Astrocyte (in vitro differentiated cells and primary cell): ENCODE data around the gene RHOB. TPM values are rescaled to one million over a fixed set of nuclear protein-coding genes. Genes with fewer than 3 reads are reported as not detected.

ENCODE experiments used
- DNase-seq: peaks from one replicate; pipeline ENCODE4 v3.0.0-alpha.2; 2010; ENCODE audit warnings: low read depth
- FAIRE-seq: peaks from 2 replicates; lab custom pipeline; 2011; peaks lifted over from hg19 to GRCh38; lab: Jason Lieb, UNC
- H2AFZ ChIP-seq: 2 replicates; pipeline ENCODE4 v1.6.0; 2012; ENCODE audit warnings: low read depth, low read length, inconsistent platforms
- H3K27ac ChIP-seq: 2 replicates; pipeline ENCODE4 v1.5.1; 2011; ENCODE audit warnings: low read depth, low read length, inconsistent platforms
- H3K27me3 ChIP-seq: 2 replicates; pipeline ENCODE4 v1.6.0; 2011; ENCODE audit warnings: low read length, inconsistent platforms; ENCODE audit not compliant: insufficient read depth
- H3K36me3 ChIP-seq: 2 replicates; pipeline ENCODE4 v1.5.1; 2011; ENCODE audit warnings: low read length, inconsistent platforms; ENCODE audit not compliant: insufficient read depth
- H3K4me1 ChIP-seq: 2 replicates; pipeline ENCODE4 v1.5.1; 2011; ENCODE audit warnings: low read length, inconsistent platforms; ENCODE audit not compliant: insufficient read depth
- H3K4me2 ChIP-seq: 2 replicates; pipeline ENCODE4 v1.6.0; 2012; ENCODE audit warnings: low read length, inconsistent platforms
- H3K4me3 ChIP-seq: 2 replicates; pipeline ENCODE4 v1.5.1; 2011; ENCODE audit warnings: low read depth, mild to moderate bottlenecking, low read length, inconsistent platforms; ENCODE audit not compliant: insufficient read depth
- H3K79me2 ChIP-seq: 2 replicates; pipeline ENCODE4 v1.6.0; 2012; ENCODE audit warnings: mild to moderate bottlenecking, low read length, inconsistent platforms; ENCODE audit not compliant: insufficient read depth
- H3K9ac ChIP-seq: 2 replicates; pipeline ENCODE4 v1.6.0; 2012; ENCODE audit warnings: mild to moderate bottlenecking, low read length, inconsistent platforms
- H3K9me3 ChIP-seq: 2 replicates; pipeline ENCODE4 v1.5.1; 2012; ENCODE audit warnings: low read depth, mild to moderate bottlenecking, low read length, inconsistent platforms; ENCODE audit not compliant: insufficient read depth
- H4K20me1 ChIP-seq: 2 replicates; pipeline ENCODE4 v1.6.0; 2012; ENCODE audit warnings: low read length, inconsistent platforms; ENCODE audit not compliant: insufficient read depth
- H3K27ac Mint-ChIP-seq: one replicate; pipeline ENCODE4 v1.8.0; 2021; ENCODE audit warnings: mild to moderate bottlenecking, mixed read lengths; ENCODE audit not compliant: unreplicated experiment
- H3K27me3 Mint-ChIP-seq: one replicate; pipeline ENCODE4 v1.8.0; 2021; ENCODE audit warnings: low read depth, mixed read lengths; ENCODE audit not compliant: unreplicated experiment
- H3K36me3 Mint-ChIP-seq: one replicate; pipeline ENCODE4 v1.8.0; 2021; ENCODE audit warnings: low read depth, mixed read lengths; ENCODE audit not compliant: unreplicated experiment
- H3K4me1 Mint-ChIP-seq: one replicate; pipeline ENCODE4 v1.8.0; 2021; ENCODE audit warnings: low read depth, mixed read lengths; ENCODE audit not compliant: unreplicated experiment
- H3K4me3 Mint-ChIP-seq: one replicate; pipeline ENCODE4 v1.8.0; 2021; ENCODE audit warnings: mild to moderate bottlenecking, moderate library complexity, mixed read lengths; ENCODE audit not compliant: unreplicated experiment
- H3K9me3 Mint-ChIP-seq: one replicate; pipeline ENCODE4 v1.8.0; 2021; ENCODE audit warnings: mild to moderate bottlenecking, mixed read lengths; ENCODE audit not compliant: unreplicated experiment
- CTCF ChIP-seq: IDR thresholded peaks from 2 replicates; pipeline ENCODE4 v1.5.1; 2011; ENCODE audit warnings: low read depth, mild to moderate bottlenecking, inconsistent platforms, low read length, moderate library complexity; ENCODE audit not compliant: insufficient read depth
- EZH2 ChIP-seq: IDR thresholded peaks from 2 replicates; pipeline ENCODE4 v1.6.1; 2012; ENCODE audit warnings: mild to moderate bottlenecking, low read length, inconsistent platforms; ENCODE audit not compliant: insufficient read depth
- total RNA-seq: library from RNA; stranded (reverse); gene quantifications from 2 replicates; pipeline ENCODE4 v1.2.1, GENCODE V29; 2021

Gene RHOB
- total RNA-seq, 1 donor from 2014 or later, result 161 TPM

GRCh38 chr2:20488201-20488641 lies 41.3 kb downstream of the RHOB start:
- Histone ChIP-seq H3K4me3 (no peak overlapping the region), H3K4me2 (peak overlapping the region; percentile 46), H3K9me3 (no peaks in the 10 kb centered on the region), H3K4me1 (peaks cover 47% of the 10 kb centered on the region), H3K27me3 (no peaks in the 10 kb centered on the region), H2AFZ (peak overlapping the region; percentile 74), H3K36me3 (no peaks in the 10 kb centered on the region), H3K79me2 (no peaks in the 10 kb centered on the region), H3K9ac (peak overlapping the region; percentile 47), H3K27ac (peak overlapping the region; percentile 67), H4K20me1 (no peaks in the 10 kb centered on the region)
- TF ChIP-seq CTCF (no peak), EZH2 (no peak)
- DNase-seq (peak; percentile 37), FAIRE-seq (no peak)
- Mint-ChIP-seq H3K36me3 (no peaks in the 10 kb centered on the region), H3K27ac (peak overlapping the region; percentile 88), H3K4me1 (peaks cover 45% of the 10 kb centered on the region), H3K27me3 (peaks cover 6% of the 10 kb centered on the region), H3K9me3 (no peaks in the 10 kb centered on the region), H3K4me3 (no peak overlapping the region)

GRCh38 chr2:20488782-20489181 lies 41.9 kb downstream of the RHOB start:
- H3K27ac Mint-ChIP-seq, result peak overlapping the region; percentile 88
- Histone ChIP-seq H3K27ac (peak overlapping the region; percentile 67), H3K4me1 (peaks cover 47% of the 10 kb centered on the region)

More at GRCh38 chr2:20488782-20489181, 41.9 kb downstream of the RHOB start:
- H3K36me3 ChIP-seq, result no peaks in the 10 kb centered on the region
- Mint-ChIP-seq H3K36me3 (no peaks in the 10 kb centered on the region), H3K9me3 (no peaks in the 10 kb centered on the region), H3K4me3 (no peak overlapping the region), H3K4me1 (peaks cover 45% of the 10 kb centered on the region), H3K27me3 (peaks cover 6% of the 10 kb centered on the region)
- H3K4me2 ChIP-seq, result peak overlapping the region; percentile 46
- DNase-seq (no peak), FAIRE-seq (no peak)
- peak overlapping the region; percentile 74 for H2AFZ ChIP-seq
- TF ChIP-seq CTCF, result no peak
- no peak for TF ChIP-seq EZH2
- no peaks in the 10 kb centered on the region for H3K79me2 ChIP-seq
- no peaks in the 10 kb centered on the region for H4K20me1 ChIP-seq
- H3K4me3 ChIP-seq, result no peak overlapping the region
- peak overlapping the region; percentile 47 for H3K9ac ChIP-seq
- H3K27me3 ChIP-seq, result no peaks in the 10 kb centered on the region
- H3K9me3 ChIP-seq, result no peaks in the 10 kb centered on the region
